Measurements from ENCODE around the gene ADCY5.

Gene ADCY5

GRCh38 chr3:123357275-123357674, 91.6 kb downstream of the ADCY5 start:
- DNase-seq: no peak

DNA sequence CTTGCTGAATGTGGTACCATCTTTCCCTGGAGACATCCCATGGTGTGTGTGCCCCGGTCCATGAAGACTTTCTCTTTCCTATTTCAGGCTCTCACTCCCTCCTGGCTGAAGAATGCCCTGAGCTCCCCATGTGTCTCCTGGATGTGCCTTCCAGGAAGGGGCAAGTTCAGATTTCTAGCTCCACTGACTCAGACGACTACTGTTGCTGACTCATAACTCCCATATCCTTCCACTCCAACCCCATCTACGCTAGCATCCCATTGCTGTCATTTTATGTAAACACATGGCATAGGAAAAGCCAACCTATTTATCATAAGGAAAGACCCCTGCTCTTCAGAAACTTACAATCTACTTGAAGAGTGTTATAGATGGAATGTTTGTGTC, 95.0 kb downstream of the ADCY5 start:
- no peak for DNase-seq

DNA sequence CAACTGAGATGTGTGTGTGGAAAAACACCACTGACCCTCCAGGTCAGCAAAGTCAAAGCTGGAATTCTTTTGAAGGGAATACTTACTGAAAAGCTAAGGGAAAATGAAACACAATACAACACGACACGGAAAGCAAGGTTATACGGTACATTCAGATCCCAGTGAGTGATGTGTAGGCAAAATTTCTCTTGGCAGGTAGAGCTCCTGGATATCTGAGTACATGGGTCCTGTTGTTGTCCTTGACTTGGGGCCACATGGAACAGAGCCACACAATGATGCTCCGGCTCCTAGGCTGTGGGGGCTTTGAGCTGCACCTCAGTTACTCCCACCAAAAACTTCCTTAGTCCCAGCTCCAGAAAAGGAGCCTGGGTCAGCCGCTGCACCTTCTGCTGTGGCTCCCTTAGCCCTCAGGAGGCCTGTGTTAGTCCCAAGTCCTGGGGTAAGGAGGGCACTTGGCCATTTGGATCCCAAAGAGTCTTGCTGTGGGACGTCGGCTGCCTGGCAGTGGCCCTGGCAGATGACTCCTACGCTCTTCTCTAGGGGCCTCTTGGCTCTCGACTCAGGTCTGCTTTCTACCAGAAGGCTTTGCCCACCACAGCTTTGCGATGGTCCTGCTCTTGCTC, 95.6 kb downstream of the ADCY5 start:
- DNase-seq: no peak

DNA sequence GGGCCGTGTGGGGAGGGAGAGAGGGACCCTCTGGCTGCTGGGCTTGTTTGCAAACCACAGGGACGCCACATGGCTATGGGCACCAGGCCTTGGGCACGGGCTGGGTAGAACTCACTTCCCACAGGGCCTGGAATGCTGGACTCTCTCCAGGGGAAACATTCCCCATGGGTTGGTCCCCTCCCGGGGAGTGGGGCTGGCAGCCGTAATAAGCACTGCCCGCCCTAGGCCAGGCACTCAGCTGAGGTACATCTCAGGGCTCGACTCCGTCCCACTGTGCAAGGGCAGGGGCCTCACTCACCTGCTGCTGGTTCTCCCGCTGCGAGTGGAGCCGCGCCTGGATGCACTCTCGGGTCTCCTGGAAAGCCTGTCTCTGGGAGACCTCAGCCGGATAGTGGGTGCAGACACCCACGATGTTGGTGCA, 96.7 kb downstream of the ADCY5 start:
- no peak for DNase-seq

DNA sequence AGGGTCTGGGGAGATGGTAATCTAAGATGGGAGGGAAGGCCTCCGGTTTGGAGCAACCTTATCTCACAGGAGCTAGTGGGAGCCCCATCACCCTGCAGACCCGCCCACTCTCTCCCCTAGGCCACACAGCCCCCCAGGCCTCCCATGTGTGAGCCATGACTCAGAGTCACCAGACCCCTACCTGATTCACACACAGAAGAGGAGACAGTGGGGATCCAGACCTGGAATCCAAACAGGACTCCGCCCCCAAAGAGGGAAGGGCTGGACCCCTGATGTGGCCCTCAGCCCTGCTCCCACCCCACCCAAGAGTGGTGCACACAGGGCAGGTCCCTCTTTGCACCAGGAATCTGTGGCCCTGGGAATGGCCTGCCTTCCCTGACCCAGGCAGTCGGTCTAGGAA, 97.4 kb downstream of the ADCY5 start:
- no peak for DNase-seq

DNA sequence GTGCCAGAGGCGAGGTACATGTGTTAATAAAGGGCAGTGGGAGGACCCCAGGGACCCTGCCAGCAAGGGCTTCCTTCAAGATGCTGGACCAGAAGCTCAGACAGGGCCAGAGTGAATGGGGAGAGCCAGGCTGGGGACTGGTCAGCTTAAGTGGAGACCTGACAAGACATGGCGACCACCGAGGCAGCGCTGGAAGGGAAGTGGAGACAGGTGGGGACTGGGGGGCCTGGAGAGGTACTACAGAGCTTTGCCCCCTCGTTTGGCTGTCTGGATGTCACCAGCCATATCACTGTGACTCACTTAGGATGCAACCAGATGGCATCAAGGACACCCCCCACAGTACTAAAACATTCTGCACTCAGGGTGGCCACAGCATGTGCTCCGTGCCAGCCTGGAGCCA, 97.9 kb downstream of the ADCY5 start:
- no peak for DNase-seq

GRCh38 chr3:123349566-123350435, 99.1 kb downstream of the ADCY5 start:
- no peak for DNase-seq

GRCh38 chr3:123349201-123349535, 99.7 kb downstream of the ADCY5 start:
- DNase-seq: no peak

- DNase-seq: no peak
Measured at GRCh38 chr3:123348471-123349200, 100.3 kb downstream of the ADCY5 start.

DNA sequence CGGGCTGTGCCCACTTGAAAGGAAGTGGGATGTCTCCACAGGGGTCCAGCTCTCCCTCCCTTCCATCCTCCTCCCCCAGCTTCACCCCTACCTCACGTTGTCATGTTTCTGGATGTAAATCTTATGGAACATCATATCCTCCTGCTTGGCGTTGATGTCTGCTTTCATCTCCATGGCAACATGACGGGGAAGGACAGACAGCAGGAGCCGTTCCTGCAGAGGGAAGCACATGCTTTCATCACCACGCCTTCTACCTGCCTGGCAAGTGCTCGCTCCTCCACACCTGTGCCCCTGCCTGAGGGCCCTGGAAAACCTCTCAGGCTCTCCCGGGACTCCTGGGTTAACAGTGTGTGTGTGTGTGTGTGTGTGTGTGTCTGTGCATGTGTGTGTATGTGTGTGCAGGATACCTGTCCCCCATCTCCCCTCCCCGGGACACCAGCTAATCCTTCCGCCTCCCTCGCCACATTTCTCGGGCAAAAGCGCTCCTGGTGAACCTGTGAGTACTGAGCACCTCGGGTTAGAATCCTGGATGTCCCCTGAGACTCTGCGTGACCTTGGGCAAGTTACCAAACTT, 101.1 kb downstream of the ADCY5 start:
- no peak for DNase-seq

DNA sequence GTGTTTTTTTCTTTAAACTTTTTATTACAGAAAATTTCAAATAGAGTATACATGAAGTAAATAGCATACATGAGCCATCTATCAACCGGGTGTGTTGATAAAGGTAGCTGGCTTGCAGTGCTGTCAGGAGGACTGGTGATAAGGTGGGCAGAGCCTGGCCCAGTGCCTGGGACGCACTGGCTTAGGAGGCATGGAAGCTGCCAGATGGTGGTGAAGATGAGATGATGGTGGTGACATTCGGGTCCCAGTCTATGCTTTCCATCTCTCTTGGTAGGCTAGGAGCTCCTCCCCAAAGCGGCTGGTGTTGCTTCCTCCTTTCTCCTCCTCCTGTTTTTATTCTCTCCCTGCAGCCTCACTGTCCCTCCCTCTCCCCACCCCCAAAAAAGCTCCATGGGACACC, 101.7 kb downstream of the ADCY5 start:
- DNase-seq: no peak

- no peak for DNase-seq
Measured at GRCh38 chr3:123346021-123346420, 102.9 kb downstream of the ADCY5 start.

- DNase-seq: no peak
Measured at GRCh38 chr3:123344907-123345594, 103.8 kb downstream of the ADCY5 start.

- no peak for DNase-seq
Measured at GRCh38 chr3:123344175-123344906, 104.5 kb downstream of the ADCY5 start.

GRCh38 chr3:123343296-123344174, 105.4 kb downstream of the ADCY5 start:
- DNase-seq: no peak

DNA sequence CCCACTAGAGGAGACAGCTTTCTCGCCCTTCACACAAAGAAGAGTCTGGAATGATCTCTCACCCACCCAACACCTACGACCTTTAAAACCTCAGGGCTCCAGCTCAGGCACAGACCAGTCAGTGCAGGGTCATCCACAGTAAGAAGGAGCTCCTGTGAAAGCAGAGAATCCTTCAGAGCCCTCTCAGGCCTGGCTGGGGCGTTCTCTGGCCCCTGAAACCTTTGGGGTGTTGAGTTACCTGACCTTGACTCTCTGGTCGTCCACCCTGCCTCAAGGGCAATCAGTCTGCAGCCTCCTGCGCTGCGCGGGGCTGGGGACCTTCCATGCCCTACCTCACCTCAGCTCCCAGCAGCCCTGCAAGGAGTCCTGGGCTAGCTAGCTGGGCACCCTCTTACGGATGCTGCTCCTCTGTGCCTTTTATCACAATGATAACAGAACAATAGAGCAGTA, 106.2 kb downstream of the ADCY5 start:
- DNase-seq: no peak

GRCh38 chr3:123341871-123342630, 106.8 kb downstream of the ADCY5 start:
- DNase-seq: no peak

- DNase-seq: no peak
Measured at GRCh38 chr3:123340336-123340735, 108.6 kb downstream of the ADCY5 start.

- no peak for DNase-seq
Measured at GRCh38 chr3:123339302-123339701, 109.6 kb downstream of the ADCY5 start.

DNA sequence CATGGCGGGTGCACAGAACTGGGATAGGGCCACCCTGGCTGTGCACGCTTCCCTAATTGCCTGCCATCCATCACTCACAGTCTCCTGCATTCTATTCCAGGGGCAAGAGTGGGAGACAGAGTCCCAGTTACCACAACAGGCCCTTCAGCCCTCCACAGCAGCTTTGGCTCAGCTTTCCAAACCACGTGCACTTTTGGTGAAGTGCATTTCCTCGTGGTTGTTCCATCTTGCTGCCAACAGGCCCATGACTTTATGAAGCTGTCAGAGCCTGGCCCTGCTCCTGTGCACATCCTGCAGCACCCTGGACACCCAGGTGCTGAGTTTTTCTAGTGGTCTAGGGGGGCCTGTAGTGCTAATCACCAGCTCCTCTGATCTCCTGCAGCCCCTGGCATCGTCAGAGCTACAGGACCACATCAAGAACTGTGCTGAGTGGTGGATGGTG, 110.2 kb downstream of the ADCY5 start:
- no peak for DNase-seq
